Tibial nerve (tissue), 4 donors: ENCODE data around the gene TTC21A.

Experiments used
- EP300 ChIP-seq, 2 donors: sonication (generic); formaldehyde crosslinking; IDR thresholded peaks; one replicate each; pipeline ENCODE4 v1.6.1; 2017; ENCODE audit warnings: antibody characterized with exemption in 2 of 2, mild to moderate bottlenecking in 1 of 2
- POLR2A ChIP-seq, 2 donors: fragments of 450-650 bp; IDR thresholded peaks; one replicate each; pipeline ENCODE4 v1.6.1; 2017; ENCODE audit warnings: antibody characterized with exemption in 2 of 2, mild to moderate bottlenecking in 2 of 2, moderate library complexity in 2 of 2
- TF ChIP-seq, protein P1 (sequence below), 5 experiments: fragments of 200-600 bp in 3 of 5; fragments of 450-650 bp in 2 of 5; sonication (generic) in 3 of 5; IDR thresholded peaks; one replicate each; pipeline ENCODE4 v1.5.1; 2016 to 2019; ENCODE audit warnings: antibody characterized with exemption in 5 of 5, mild to moderate bottlenecking in 3 of 5, moderate library complexity in 2 of 5

DNA sequence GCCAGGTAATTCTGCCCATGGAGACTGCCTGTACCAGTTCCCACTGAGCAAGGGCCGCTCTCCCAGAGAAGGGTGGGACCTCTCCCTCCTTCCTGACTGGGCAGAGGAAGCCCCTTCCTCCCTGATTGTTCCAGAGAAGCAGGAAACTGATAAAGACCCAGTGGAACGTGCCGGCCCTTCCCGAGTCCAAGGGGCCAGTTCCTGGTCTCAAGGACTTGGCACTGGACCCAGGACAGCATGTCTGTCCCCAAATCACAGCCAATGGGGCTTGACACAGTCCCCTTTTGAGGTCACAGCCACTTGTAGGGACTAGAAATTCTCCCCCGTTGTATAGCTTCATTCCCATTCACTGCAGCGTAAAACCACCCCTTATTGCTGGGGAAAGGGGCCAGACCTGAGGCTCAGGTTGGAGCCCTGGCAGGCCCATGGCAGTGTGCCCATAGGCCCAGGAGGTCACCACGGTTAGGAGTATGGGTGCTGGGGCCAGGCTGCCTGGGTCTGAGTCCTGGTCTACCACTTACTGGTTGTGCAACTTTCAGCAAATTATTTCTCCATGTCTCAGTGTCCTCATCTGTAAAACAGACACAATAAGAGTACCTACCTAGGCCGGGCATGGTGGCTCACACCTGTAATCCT lies 27.8 kb downstream of the TTC21A start:
- peak; percentile 44 for TF ChIP-seq EP300 (IDR thresholded peaks at IDR 0.05)
- no peak for TF ChIP-seq POLR2A (IDR thresholded peaks at IDR 0.05)
- TF ChIP-seq, protein P1, sequence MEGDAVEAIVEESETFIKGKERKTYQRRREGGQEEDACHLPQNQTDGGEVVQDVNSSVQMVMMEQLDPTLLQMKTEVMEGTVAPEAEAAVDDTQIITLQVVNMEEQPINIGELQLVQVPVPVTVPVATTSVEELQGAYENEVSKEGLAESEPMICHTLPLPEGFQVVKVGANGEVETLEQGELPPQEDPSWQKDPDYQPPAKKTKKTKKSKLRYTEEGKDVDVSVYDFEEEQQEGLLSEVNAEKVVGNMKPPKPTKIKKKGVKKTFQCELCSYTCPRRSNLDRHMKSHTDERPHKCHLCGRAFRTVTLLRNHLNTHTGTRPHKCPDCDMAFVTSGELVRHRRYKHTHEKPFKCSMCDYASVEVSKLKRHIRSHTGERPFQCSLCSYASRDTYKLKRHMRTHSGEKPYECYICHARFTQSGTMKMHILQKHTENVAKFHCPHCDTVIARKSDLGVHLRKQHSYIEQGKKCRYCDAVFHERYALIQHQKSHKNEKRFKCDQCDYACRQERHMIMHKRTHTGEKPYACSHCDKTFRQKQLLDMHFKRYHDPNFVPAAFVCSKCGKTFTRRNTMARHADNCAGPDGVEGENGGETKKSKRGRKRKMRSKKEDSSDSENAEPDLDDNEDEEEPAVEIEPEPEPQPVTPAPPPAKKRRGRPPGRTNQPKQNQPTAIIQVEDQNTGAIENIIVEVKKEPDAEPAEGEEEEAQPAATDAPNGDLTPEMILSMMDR (IDR thresholded peaks at IDR 0.05): no peak
